Natural killer cell (primary cell): ENCODE measurements around the gene BMPR2. TPM values are rescaled to one million over a fixed set of nuclear protein-coding genes. Genes with fewer than 3 reads are reported as not detected.
"Not testable (repeated sequence)": the region's sequence is repeated elsewhere in the genome, so short reads cannot be mapped to it uniquely, and the experiment has no call there.

Experiments used
- ATAC-seq, 3 donors: fragments of 150-1000 bp in 2 of 3; fragments of 200-7000 bp in 1 of 3; cut with Tn5 transposase; 1 replicate in 1 of 3; 2 replicates in 2 of 3; pipeline ENCODE4 v1.10.0; 2021; ENCODE audit warnings: mild to moderate bottlenecking in 2 of 3, moderate library complexity in 2 of 3
- DNase-seq, 2 donors: peaks; one replicate each; pipeline versions ENCODE4 v3.0.0 to v3.0.0-alpha.2; 2013 to 2021; ENCODE audit warnings: mixed read lengths in 1 of 2
- H3K27ac ChIP-seq: one replicate; pipeline ENCODE4 v1.5.1; 2013; ENCODE audit warnings: mild to moderate bottlenecking, low read length
- H3K27me3 ChIP-seq: one replicate; pipeline ENCODE4 v1.6.1; 2013; ENCODE audit warnings: low read length; ENCODE audit not compliant: control insufficient read depth, insufficient read depth
- H3K36me3 ChIP-seq: one replicate; pipeline ENCODE4 v1.6.1; 2013; ENCODE audit warnings: low read length; ENCODE audit not compliant: control insufficient read depth, insufficient read depth
- H3K4me1 ChIP-seq: one replicate; pipeline ENCODE4 v1.6.1; 2013; ENCODE audit warnings: low read length; ENCODE audit not compliant: control insufficient read depth, insufficient read depth
- H3K4me3 ChIP-seq: one replicate; pipeline ENCODE4 v1.5.1; 2013; ENCODE audit warnings: low read length
- H3K9me3 ChIP-seq: one replicate; pipeline ENCODE4 v1.6.1; 2013; ENCODE audit warnings: low read length; ENCODE audit not compliant: control insufficient read depth, insufficient read depth
- H3K27ac Mint-ChIP-seq, 2 donors: one replicate each; pipeline ENCODE4 v1.8.0; 2022; ENCODE audit warnings: mild to moderate bottlenecking in 2 of 2, mixed read lengths in 2 of 2, moderate library complexity in 1 of 2
- H3K27me3 Mint-ChIP-seq, 2 donors: one replicate each; pipeline ENCODE4 v1.8.0; 2022; ENCODE audit warnings: low read depth in 2 of 2, mixed read lengths in 2 of 2
- H3K36me3 Mint-ChIP-seq: one replicate; pipeline ENCODE4 v1.8.0; 2022; ENCODE audit warnings: mixed read lengths
- H3K4me1 Mint-ChIP-seq, 2 donors: one replicate each; pipeline ENCODE4 v1.8.0; 2022; ENCODE audit warnings: mixed read lengths in 2 of 2
- H3K4me3 Mint-ChIP-seq: one replicate; pipeline ENCODE4 v1.8.0; 2022; ENCODE audit warnings: mild to moderate bottlenecking, moderate library complexity, mixed read lengths
- H3K9me3 Mint-ChIP-seq, 2 donors: one replicate each; pipeline ENCODE4 v1.8.0; 2022; ENCODE audit warnings: mixed read lengths in 2 of 2
- CTCF ChIP-seq: fragments of 200-600 bp; IDR thresholded peaks from one replicate; pipeline ENCODE4 v1.8.0; 2022; ENCODE audit warnings: antibody characterized with exemption
- WGBS: methylation state at CpG from one replicate; pipeline ENCODE4 v1.1.7; 2013; ENCODE audit warnings: missing lambda C conversion rate; ENCODE audit not compliant: insufficient coverage; 5-methylcytosine and 5-hydroxymethylcytosine counted together
- intact Hi-C: fragments of 100-400 bp; cut with micrococcal nuclease; formaldehyde crosslinking; loops from one replicate; pipeline ENCODE4 v1.14.2; 2022
- total RNA-seq, 4 donors: library from RNA; stranded (reverse); fragments of 120-200 nt in 1 of 4; gene quantifications; one replicate each; pipeline versions ENCODE4 v1.2.3 to v1.2.4, GENCODE V29; 2013 to 2022

BMPR2 gene
- total RNA-seq, 3 donors from 2014 or later (not counting 1 experiment from before 2014, with no cell fraction given), result 17.8 to 25.5 (median 23.2) TPM

GRCh38 chr2:202344178-202344577 is 31.9 kb upstream of the BMPR2 start:
- no peak for DNase-seq
- H3K36me3 Mint-ChIP-seq, result no peaks in the 10 kb centered on the region
- no peak overlapping the region for H3K27ac Mint-ChIP-seq
- no peaks in the 10 kb centered on the region for H3K9me3 Mint-ChIP-seq
- intact Hi-C loops, result no loop called here
- no peak for TF ChIP-seq CTCF
- no peak overlapping the region for H3K4me3 Mint-ChIP-seq
- 73% methylated on average over 1 of the region's 1 CpG for WGBS
- no peaks in the 10 kb centered on the region for H3K27me3 Mint-ChIP-seq
- H3K4me1 ChIP-seq, result no peaks in the 10 kb centered on the region
- no peak overlapping the region for H3K27ac ChIP-seq
- no peaks in the 10 kb centered on the region for H3K27me3 ChIP-seq
- H3K4me3 ChIP-seq, result no peak overlapping the region
- no peaks in the 10 kb centered on the region for H3K4me1 Mint-ChIP-seq
- no peaks in the 10 kb centered on the region for H3K9me3 ChIP-seq
- H3K36me3 ChIP-seq, result no peaks in the 10 kb centered on the region
- ATAC-seq, result no peak

- ATAC-seq, result no peak
These were observed 29.9 kb upstream of the BMPR2 start for GRCh38 chr2:202346180-202346579.

GRCh38 chr2:202353430-202353829 is 22.7 kb upstream of the BMPR2 start:
- Mint-ChIP-seq H3K9me3 (no peaks in the 10 kb centered on the region), H3K27me3 (peaks cover 0 to 3% of the 10 kb centered on the region in 2 donors), H3K27ac (no peak overlapping the region), H3K36me3 (no peaks in the 10 kb centered on the region), H3K4me1 (no peaks in the 10 kb centered on the region), H3K4me3 (no peak overlapping the region)
- Histone ChIP-seq H3K9me3 (no peaks in the 10 kb centered on the region), H3K4me1 (no peaks in the 10 kb centered on the region), H3K36me3 (no peaks in the 10 kb centered on the region), H3K4me3 (no peak overlapping the region), H3K27ac (no peak overlapping the region), H3K27me3 (no peaks in the 10 kb centered on the region)
- intact Hi-C loops, result no loop called here
- WGBS, result 100% methylated on average over 2 of the region's 2 CpGs
- DNase-seq (no peak), ATAC-seq (no peak)
- TF ChIP-seq CTCF, result no peak

More at GRCh38 chr2:202346180-202346579, 29.9 kb upstream of the BMPR2 start:
- H3K27ac Mint-ChIP-seq, result no peak overlapping the region
- no peaks in the 10 kb centered on the region for H3K27me3 Mint-ChIP-seq
- 98% methylated on average over 7 of the region's 7 CpGs for WGBS
- intact Hi-C loops, result no loop called here
- H3K27ac ChIP-seq, result no peak overlapping the region
- no peak for DNase-seq
- no peaks in the 10 kb centered on the region for H3K9me3 Mint-ChIP-seq
- H3K27me3 ChIP-seq, result no peaks in the 10 kb centered on the region
- no peaks in the 10 kb centered on the region for H3K9me3 ChIP-seq
- no peaks in the 10 kb centered on the region for H3K36me3 ChIP-seq
- no peaks in the 10 kb centered on the region for H3K4me1 ChIP-seq
- H3K4me1 Mint-ChIP-seq, result no peaks in the 10 kb centered on the region
- H3K36me3 Mint-ChIP-seq, result no peaks in the 10 kb centered on the region
- TF ChIP-seq CTCF, result no peak
- H3K4me3 Mint-ChIP-seq, result no peak overlapping the region
- no peak overlapping the region for H3K4me3 ChIP-seq

DNA sequence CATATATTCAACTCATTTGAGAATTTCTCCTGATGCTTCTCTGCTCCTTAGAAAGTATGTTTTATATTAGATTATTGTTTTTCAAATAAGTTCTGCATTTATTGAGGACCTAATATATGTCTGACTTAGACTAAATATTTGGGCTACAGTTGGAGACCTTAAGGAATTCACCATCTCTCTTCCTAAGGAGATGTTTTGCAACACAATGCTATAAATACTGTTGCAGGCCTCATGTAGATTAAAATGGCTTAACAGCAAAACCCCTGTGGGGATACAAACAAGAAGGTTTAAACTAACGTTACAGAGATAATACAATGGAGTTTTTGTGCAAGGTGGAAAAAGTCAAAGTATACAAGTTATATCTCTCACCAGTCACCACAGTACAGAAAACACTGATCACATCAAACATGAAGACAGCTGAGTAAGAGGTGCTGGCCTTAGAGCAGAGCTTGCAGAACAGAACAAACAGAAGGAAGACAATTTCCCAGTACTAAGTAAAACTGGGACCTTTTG is 20.1 kb upstream of the BMPR2 start:
- no peak overlapping the region for H3K27ac Mint-ChIP-seq

GRCh38 chr2:202358924-202359323 is 17.2 kb upstream of the BMPR2 start:
- H3K27me3 ChIP-seq, intact Hi-C loops, H3K36me3 Mint-ChIP-seq, H3K27ac Mint-ChIP-seq, H3K4me3 Mint-ChIP-seq, H3K27me3 Mint-ChIP-seq, DNase-seq, H3K27ac ChIP-seq, H3K4me3 ChIP-seq, ATAC-seq, H3K9me3 Mint-ChIP-seq, H3K4me1 Mint-ChIP-seq, H3K9me3 ChIP-seq, H3K36me3 ChIP-seq, H3K4me1 ChIP-seq: not testable (repeated sequence)
- 95% methylated on average over 8 of the region's 8 CpGs for WGBS

More for the DNA sequence above, 20.1 kb upstream of the BMPR2 start:
- H3K4me3 Mint-ChIP-seq, result no peak overlapping the region
- H3K9me3 ChIP-seq, result no peaks in the 10 kb centered on the region
- H3K27me3 Mint-ChIP-seq, result peaks cover 0 to 3% of the 10 kb centered on the region in 2 donors
- 88% methylated on average over 1 of the region's 1 CpG for WGBS
- no peaks in the 10 kb centered on the region for H3K9me3 Mint-ChIP-seq
- H3K4me1 Mint-ChIP-seq, result no peaks in the 10 kb centered on the region
- H3K36me3 ChIP-seq, result no peaks in the 10 kb centered on the region
- TF ChIP-seq CTCF, result no peak
- no peaks in the 10 kb centered on the region for H3K36me3 Mint-ChIP-seq
- no peak for DNase-seq
- H3K27ac ChIP-seq, result no peak overlapping the region
- no peak for ATAC-seq
- no peaks in the 10 kb centered on the region for H3K4me1 ChIP-seq
- intact Hi-C loops, result no loop called here
- no peaks in the 10 kb centered on the region for H3K27me3 ChIP-seq
- no peak overlapping the region for H3K4me3 ChIP-seq
